Measurements from ENCODE around the gene CEP97.

The CEP97 gene

GRCh38 chr3:101779047-101779821 lies 54.8 kb downstream of the CEP97 start, which contains the start of gene NXPE3:
NXPE3 (plus strand) TSS chr3:101779211; CDS start chr3:101785597, 6,386 bp downstream.
- no peak for FAIRE-seq

GRCh38 chr3:101779822-101780381 lies 55.5 kb downstream of the CEP97 start:
- FAIRE-seq: no peak

- no peak for FAIRE-seq
These were observed 56.2 kb downstream of the CEP97 start for GRCh38 chr3:101780661-101781060.

- FAIRE-seq: no peak
These were observed 56.8 kb downstream of the CEP97 start for GRCh38 chr3:101781166-101781565.

- FAIRE-seq: no peak
These were observed 60.6 kb downstream of the CEP97 start for GRCh38 chr3:101784855-101785613.

GRCh38 chr3:101791778-101792177 lies 67.4 kb downstream of the CEP97 start:
- no peak for FAIRE-seq

GRCh38 chr3:101796077-101796680 lies 71.8 kb downstream of the CEP97 start:
- no peak for FAIRE-seq

GRCh38 chr3:101801174-101801573 lies 76.8 kb downstream of the CEP97 start:
- no peak for FAIRE-seq

GRCh38 chr3:101802179-101802578 lies 77.8 kb downstream of the CEP97 start:
- no peak for FAIRE-seq

GRCh38 chr3:101803173-101803782 lies 78.9 kb downstream of the CEP97 start:
- FAIRE-seq: peak; percentile 99

- FAIRE-seq: no peak
These were observed 79.5 kb downstream of the CEP97 start for GRCh38 chr3:101803939-101804338.

GRCh38 chr3:101806491-101806890 lies 82.1 kb downstream of the CEP97 start:
- FAIRE-seq: no peak

GRCh38 chr3:101807888-101808287 lies 83.5 kb downstream of the CEP97 start:
- no peak for FAIRE-seq

GRCh38 chr3:101809178-101810021 lies 85.0 kb downstream of the CEP97 start:
- FAIRE-seq: peak; percentile 37

GRCh38 chr3:101810022-101810418 lies 85.6 kb downstream of the CEP97 start:
- no peak for FAIRE-seq

GRCh38 chr3:101811875-101812274 lies 87.5 kb downstream of the CEP97 start:
- no peak for FAIRE-seq

GRCh38 chr3:101812895-101813294 lies 88.5 kb downstream of the CEP97 start:
- no peak for FAIRE-seq

- FAIRE-seq: peak; percentile 98
These were observed 89.5 kb downstream of the CEP97 start for GRCh38 chr3:101813817-101814440.

GRCh38 chr3:101814835-101815234 lies 90.4 kb downstream of the CEP97 start:
- no peak for FAIRE-seq

- no peak for FAIRE-seq
These were observed 92.1 kb downstream of the CEP97 start for GRCh38 chr3:101816215-101817149.
